GM19351 (cell line): ENCODE data around the gene SALL2.

Experiments used
- ATAC-seq: cut with Tn5 transposase; IDR thresholded peaks from one replicate; pipeline ENCODE4 v1.9.1; 2021; ENCODE audit warnings: mild to moderate bottlenecking, moderate library complexity; ENCODE audit not compliant: unreplicated experiment

Gene SALL2

GRCh38 chr14:21528381-21529348, 2.5 kb upstream of the SALL2 start:
- no peak for ATAC-seq

GRCh38 chr14:21527318-21527679, 1.2 kb upstream of the SALL2 start:
- no peak for ATAC-seq

GRCh38 chr14:21526672-21527317, 649 bp upstream of the SALL2 start:
- no peak for ATAC-seq

- ATAC-seq, result no peak
Measured at GRCh38 chr14:21525571-21525961, 580 bp downstream of the SALL2 start.

- no peak for ATAC-seq
Measured at GRCh38 chr14:21524575-21525490, 1.3 kb downstream of the SALL2 start.

- no peak for ATAC-seq
Measured at GRCh38 chr14:21523203-21523602, 2.9 kb downstream of the SALL2 start.

GRCh38 chr14:21521501-21521900, 4.6 kb downstream of the SALL2 start:
- no peak for ATAC-seq

- no peak for ATAC-seq
Measured at GRCh38 chr14:21520767-21521166, 5.4 kb downstream of the SALL2 start.

- no peak for ATAC-seq
Measured at GRCh38 chr14:21518725-21519124, 7.4 kb downstream of the SALL2 start.

GRCh38 chr14:21514341-21514740, 11.8 kb downstream of the SALL2 start:
- no peak for ATAC-seq

- peak; percentile 99 for ATAC-seq
Measured at GRCh38 chr14:21510735-21511657, 15.2 kb downstream of the SALL2 start, which contains the start of gene METTL3. Gene METTL3, minus strand, starts transcription at chr14:21511340. Its CDS starts 117 bp downstream, at chr14:21511223.

- no peak for ATAC-seq
Measured at GRCh38 chr14:21509432-21510143, 16.6 kb downstream of the SALL2 start.

- no peak for ATAC-seq
Measured at GRCh38 chr14:21506557-21506956, 19.6 kb downstream of the SALL2 start.

- peak; percentile 89 for ATAC-seq
Measured at GRCh38 chr14:21505012-21505553, 21.1 kb downstream of the SALL2 start.

- no peak for ATAC-seq
Measured at GRCh38 chr14:21503376-21503775, 22.8 kb downstream of the SALL2 start.

GRCh38 chr14:21501568-21501967, 24.6 kb downstream of the SALL2 start:
- no peak for ATAC-seq

GRCh38 chr14:21498540-21499526, 27.3 kb downstream of the SALL2 start:
- ATAC-seq, result no peak

GRCh38 chr14:21496453-21496852, 29.7 kb downstream of the SALL2 start:
- ATAC-seq, result no peak
